HG03457 (cell line): Measurements from ENCODE around the gene SLC47A2.

Experiments used
- ATAC-seq: cut with Tn5 transposase; IDR thresholded peaks from one replicate; pipeline ENCODE4 v1.9.1; 2021; ENCODE audit warnings: moderate number of reproducible peaks; ENCODE audit not compliant: unreplicated experiment

SLC47A2 gene

GRCh38 chr17:19729900-19730299 lies 13.5 kb upstream of the SLC47A2 start:
- no peak for ATAC-seq

GRCh38 chr17:19728084-19728495 lies 11.7 kb upstream of the SLC47A2 start:
- no peak for ATAC-seq

GRCh38 chr17:19727501-19728078 lies 11.2 kb upstream of the SLC47A2 start:
- no peak for ATAC-seq

GRCh38 chr17:19726631-19727376 lies 10.4 kb upstream of the SLC47A2 start:
- no peak for ATAC-seq

- ATAC-seq, result no peak
These were observed 9.1 kb upstream of the SLC47A2 start for GRCh38 chr17:19725486-19725885.

- ATAC-seq, result no peak
These were observed 8.4 kb upstream of the SLC47A2 start for GRCh38 chr17:19724501-19725420.

- ATAC-seq, result no peak
These were observed 7.6 kb upstream of the SLC47A2 start for GRCh38 chr17:19723964-19724363.

GRCh38 chr17:19720631-19721426 lies 4.4 kb upstream of the SLC47A2 start:
- ATAC-seq, result no peak

GRCh38 chr17:19720210-19720475 lies 3.8 kb upstream of the SLC47A2 start:
- no peak for ATAC-seq

- ATAC-seq, result no peak
These were observed 3.2 kb upstream of the SLC47A2 start for GRCh38 chr17:19719355-19720209.

- no peak for ATAC-seq
These were observed 2.4 kb upstream of the SLC47A2 start for GRCh38 chr17:19718613-19719354.

- ATAC-seq, result no peak
These were observed 1.7 kb upstream of the SLC47A2 start for GRCh38 chr17:19718041-19718612.

GRCh38 chr17:19717411-19717908 lies 1.1 kb upstream of the SLC47A2 start:
- ATAC-seq, result no peak

GRCh38 chr17:19717031-19717360 lies 612 bp upstream of the SLC47A2 start:
- no peak for ATAC-seq

- no peak for ATAC-seq
These were observed 1.6 kb downstream of the SLC47A2 start for GRCh38 chr17:19714542-19715411.

- ATAC-seq, result no peak
These were observed 2.5 kb downstream of the SLC47A2 start for GRCh38 chr17:19713901-19714361.

GRCh38 chr17:19713462-19713861 lies 2.9 kb downstream of the SLC47A2 start:
- ATAC-seq, result no peak

GRCh38 chr17:19712436-19713004 lies 3.9 kb downstream of the SLC47A2 start:
- ATAC-seq, result no peak
